Nephron progenitor cell (in vitro differentiated cells): Measurements from ENCODE around the gene KCNMA1.

Experiments used
- DNase-seq: peaks from one replicate; pipeline ENCODE4 v3.0.0; 2021
- H3K27ac Mint-ChIP-seq: 2 replicates; pipeline ENCODE4 v1.8.0; 2021; ENCODE audit warnings: mild to moderate bottlenecking, moderate library complexity, mixed read lengths
- H3K27me3 Mint-ChIP-seq: 2 replicates; pipeline ENCODE4 v1.8.0; 2021; ENCODE audit warnings: mild to moderate bottlenecking, low read depth, mixed read lengths; ENCODE audit not compliant: poor library complexity
- H3K36me3 Mint-ChIP-seq: 2 replicates; pipeline ENCODE4 v1.8.0; 2021; ENCODE audit warnings: low read depth, mixed read lengths
- H3K4me1 Mint-ChIP-seq: 2 replicates; pipeline ENCODE4 v1.8.0; 2021; ENCODE audit warnings: mixed read lengths
- H3K4me3 Mint-ChIP-seq: 2 replicates; pipeline ENCODE4 v1.8.0; 2021; ENCODE audit warnings: mild to moderate bottlenecking, moderate library complexity, mixed read lengths
- H3K9me3 Mint-ChIP-seq: 2 replicates; pipeline ENCODE4 v1.8.0; 2021; ENCODE audit warnings: mild to moderate bottlenecking, moderate library complexity, mixed read lengths
- TF ChIP-seq, protein P1 (sequence below): fragments of 200-600 bp; sonication (generic); IDR thresholded peaks from 2 replicates; pipeline ENCODE4 v1.5.0; 2021; ENCODE audit warnings: antibody characterized with exemption

Gene KCNMA1

DNA sequence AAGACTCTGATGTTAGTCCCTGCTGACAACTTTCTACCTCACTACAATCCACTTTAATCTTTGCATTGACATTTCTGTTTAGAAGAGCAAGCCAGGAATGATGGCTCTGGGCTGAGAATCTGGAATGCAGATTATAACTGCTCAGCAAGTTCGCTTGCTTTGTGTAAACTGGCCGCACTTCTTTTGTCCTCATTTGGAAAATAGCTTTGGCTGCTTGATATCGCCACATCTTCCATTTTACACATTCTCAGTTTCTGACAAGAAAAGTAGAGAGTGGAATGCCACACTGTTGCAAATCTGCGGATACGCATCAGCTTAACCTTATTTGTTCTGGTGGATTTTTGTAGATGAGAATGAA lies 429.8 kb downstream of the KCNMA1 start:
- H3K27ac Mint-ChIP-seq: no peak overlapping the region
- peaks cover 10% of the 10 kb centered on the region for H3K27me3 Mint-ChIP-seq
- H3K4me1 Mint-ChIP-seq: peaks cover 8% of the 10 kb centered on the region
- DNase-seq: no peak
- H3K36me3 Mint-ChIP-seq: peaks cover 7% of the 10 kb centered on the region
- H3K9me3 Mint-ChIP-seq: peaks cover 29% of the 10 kb centered on the region
- H3K4me3 Mint-ChIP-seq: no peak overlapping the region
- TF ChIP-seq, protein P1, sequence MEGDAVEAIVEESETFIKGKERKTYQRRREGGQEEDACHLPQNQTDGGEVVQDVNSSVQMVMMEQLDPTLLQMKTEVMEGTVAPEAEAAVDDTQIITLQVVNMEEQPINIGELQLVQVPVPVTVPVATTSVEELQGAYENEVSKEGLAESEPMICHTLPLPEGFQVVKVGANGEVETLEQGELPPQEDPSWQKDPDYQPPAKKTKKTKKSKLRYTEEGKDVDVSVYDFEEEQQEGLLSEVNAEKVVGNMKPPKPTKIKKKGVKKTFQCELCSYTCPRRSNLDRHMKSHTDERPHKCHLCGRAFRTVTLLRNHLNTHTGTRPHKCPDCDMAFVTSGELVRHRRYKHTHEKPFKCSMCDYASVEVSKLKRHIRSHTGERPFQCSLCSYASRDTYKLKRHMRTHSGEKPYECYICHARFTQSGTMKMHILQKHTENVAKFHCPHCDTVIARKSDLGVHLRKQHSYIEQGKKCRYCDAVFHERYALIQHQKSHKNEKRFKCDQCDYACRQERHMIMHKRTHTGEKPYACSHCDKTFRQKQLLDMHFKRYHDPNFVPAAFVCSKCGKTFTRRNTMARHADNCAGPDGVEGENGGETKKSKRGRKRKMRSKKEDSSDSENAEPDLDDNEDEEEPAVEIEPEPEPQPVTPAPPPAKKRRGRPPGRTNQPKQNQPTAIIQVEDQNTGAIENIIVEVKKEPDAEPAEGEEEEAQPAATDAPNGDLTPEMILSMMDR: no peak

DNA sequence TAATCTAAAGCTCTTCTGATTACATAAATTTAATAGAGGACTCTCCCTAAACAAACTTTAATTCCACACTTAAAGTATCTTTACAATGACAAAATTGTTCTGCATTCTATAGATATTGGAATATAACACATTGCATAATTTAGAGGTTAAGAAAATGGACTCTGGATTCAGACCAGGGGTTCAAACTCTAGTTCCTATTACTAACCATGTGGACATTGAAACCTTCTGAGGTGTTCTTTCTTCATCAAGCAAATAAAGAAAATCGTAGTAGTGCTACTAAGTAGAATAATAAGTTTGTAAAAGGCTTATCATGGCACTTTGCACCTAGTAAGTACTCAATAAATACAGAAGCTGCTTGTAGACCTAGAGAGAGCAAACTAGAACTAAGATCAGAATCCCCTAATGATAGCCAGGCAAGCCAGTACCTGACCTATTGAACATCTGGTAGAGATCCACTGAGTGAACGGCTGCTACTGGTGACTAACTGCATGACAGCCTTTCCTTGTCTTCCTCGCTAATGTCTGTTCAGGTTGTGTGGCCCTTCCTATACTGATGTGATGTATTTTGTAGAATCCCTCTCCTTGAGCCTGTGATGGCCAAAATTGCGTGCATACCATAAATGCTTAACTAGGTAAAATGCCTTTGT lies 430.3 kb downstream of the KCNMA1 start:
- Mint-ChIP-seq H3K27ac (no peak overlapping the region), H3K4me3 (no peak overlapping the region), H3K9me3 (peaks cover 25% of the 10 kb centered on the region), H3K36me3 (peaks cover 7% of the 10 kb centered on the region), H3K4me1 (peaks cover 13% of the 10 kb centered on the region), H3K27me3 (peaks cover 12% of the 10 kb centered on the region)
- TF ChIP-seq, protein P1: no peak
- DNase-seq: no peak

DNA sequence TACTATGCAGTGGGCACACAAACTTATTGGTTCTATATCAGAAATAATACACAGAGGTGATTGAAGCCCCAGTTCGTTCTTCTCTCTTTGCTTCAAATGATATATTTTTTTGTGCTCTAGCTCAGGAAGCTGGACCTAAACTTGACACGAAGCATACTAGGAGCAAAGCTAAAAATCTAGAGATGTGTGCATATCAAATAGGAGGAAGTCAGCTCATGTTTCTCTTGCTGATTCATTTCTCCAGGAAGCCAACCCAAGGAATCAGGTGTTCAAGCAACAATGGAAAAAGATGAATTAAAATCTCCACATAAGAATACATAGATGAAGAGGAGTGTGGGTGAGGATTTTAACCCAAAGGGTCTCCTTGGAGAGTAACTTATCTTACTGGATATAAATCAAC lies 432.5 kb downstream of the KCNMA1 start:
- Mint-ChIP-seq H3K36me3 (peaks cover 7% of the 10 kb centered on the region), H3K27ac (no peak overlapping the region), H3K27me3 (peaks cover 15% of the 10 kb centered on the region), H3K9me3 (peaks cover 16% of the 10 kb centered on the region), H3K4me3 (no peak overlapping the region), H3K4me1 (peaks cover 25% of the 10 kb centered on the region)
- DNase-seq: no peak
- TF ChIP-seq, protein P1: no peak

DNA sequence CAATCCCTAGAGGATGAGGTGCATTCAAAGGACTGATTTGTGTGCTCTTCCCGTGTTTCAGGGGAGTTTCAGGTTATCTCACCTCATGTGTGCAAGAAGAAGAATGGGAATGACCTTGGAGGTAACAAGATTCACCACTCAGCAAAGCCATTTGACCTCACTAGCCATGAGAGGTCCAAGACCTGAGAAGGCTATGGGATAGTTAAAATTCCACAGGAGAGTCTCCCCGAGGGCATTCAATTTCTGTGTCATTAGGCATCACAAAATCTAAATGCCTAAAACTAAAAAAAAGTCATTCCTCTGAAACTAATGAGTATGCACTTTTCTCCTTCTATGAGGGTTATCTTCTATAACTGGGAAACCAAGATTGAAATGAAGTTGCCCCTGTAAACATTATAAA lies 433.4 kb downstream of the KCNMA1 start:
- TF ChIP-seq, protein P1: no peak
- Mint-ChIP-seq H3K27ac (no peak overlapping the region), H3K27me3 (peaks cover 15% of the 10 kb centered on the region), H3K4me1 (peaks cover 25% of the 10 kb centered on the region), H3K4me3 (no peak overlapping the region), H3K9me3 (peaks cover 16% of the 10 kb centered on the region), H3K36me3 (peaks cover 7% of the 10 kb centered on the region)
- no peak for DNase-seq

DNA sequence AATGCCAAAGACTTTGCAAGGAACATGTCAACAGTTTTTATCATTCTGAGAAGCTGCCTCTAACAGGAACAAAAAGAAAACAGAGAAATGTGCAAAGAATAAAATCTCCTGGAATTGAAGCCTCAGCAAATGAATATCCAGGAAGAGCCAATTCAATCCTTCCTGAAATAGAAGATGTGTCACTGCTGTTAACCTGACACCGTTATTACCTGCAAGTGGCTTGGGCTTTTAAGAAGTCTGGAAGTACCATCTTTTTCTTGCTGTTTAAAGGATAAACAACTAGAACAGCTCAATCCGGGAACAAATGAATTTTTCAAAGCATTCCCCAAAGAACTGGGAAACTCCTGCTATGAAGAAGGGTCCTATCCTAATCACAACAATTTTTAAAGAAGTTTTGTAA lies 434.8 kb downstream of the KCNMA1 start:
- H3K4me1 Mint-ChIP-seq: peaks cover 25% of the 10 kb centered on the region
- no peak for DNase-seq
- no peak overlapping the region for H3K27ac Mint-ChIP-seq
- peaks cover 7% of the 10 kb centered on the region for H3K36me3 Mint-ChIP-seq
- H3K27me3 Mint-ChIP-seq: peaks cover 15% of the 10 kb centered on the region
- no peak overlapping the region for H3K4me3 Mint-ChIP-seq
- TF ChIP-seq, protein P1: no peak
- peaks cover 16% of the 10 kb centered on the region for H3K9me3 Mint-ChIP-seq
